Peyer's patch (tissue), 4 donors: ENCODE results near the gene CDC14B.

Source experiments
- CTCF ChIP-seq, 6 experiments: fragments of 450-650 bp in 4 of 6; fragments of 200-600 bp in 2 of 6; sonication (generic) in 1 of 6; IDR thresholded peaks; one replicate each; pipeline ENCODE4 v1.5.1; 2017 to 2019; ENCODE audit warnings: antibody characterized with exemption in 6 of 6, mild to moderate bottlenecking in 3 of 6, moderate library complexity in 1 of 6
- POLR2A ChIP-seq, 2 donors: fragments of 450-650 bp; IDR thresholded peaks; one replicate each; pipeline ENCODE4 v1.5.1; 2017; ENCODE audit warnings: antibody characterized with exemption in 2 of 2, mild to moderate bottlenecking in 2 of 2, moderate library complexity in 2 of 2

GRCh38 chr9:96567203-96567700 lies 52.4 kb downstream of the CDC14B start:
- no peak for TF ChIP-seq CTCF (IDR thresholded peaks at IDR 0.05)
- no peak for TF ChIP-seq POLR2A (IDR thresholded peaks at IDR 0.05)
